ENCODE results near the gene CCL20. TPM values are rescaled to one million over a fixed set of nuclear protein-coding genes. Genes with fewer than 3 reads are reported as not detected.

CCL20 gene
- total and polyA plus RNA-seq, 2 donors (not counting 3 experiments of a cell fraction or from before 2014, with no cell fraction given): 0.32 TPM; not detected in 1

GRCh38 chr2:227805578-227805977, 8.1 kb upstream of the CCL20 start:
- peaks cover 2% of the 10 kb centered on the region for H3K4me1 ChIP-seq (ENCODE audit: control insufficient read depth, extremely low read depth, insufficient read depth, low read length)
- H3K36me3 ChIP-seq (ENCODE audit: control insufficient read depth in 2 of 2, extremely low read depth in 1 of 2, insufficient read depth in 2 of 2, low read length in 2 of 2): no peaks in the 10 kb centered on the region
- DNase-seq (ENCODE audit: low read depth, low spot score) (no peak), FAIRE-seq (no peak)
- no peak overlapping the region for H3K27ac ChIP-seq (ENCODE audit: insufficient read depth, low read depth, low read length)
- H3K4me2 ChIP-seq (ENCODE audit: insufficient read depth, low read length): no peak overlapping the region
- H3K4me3 ChIP-seq (replicated peaks in 1 of 3; ENCODE audit: insufficient read depth in 1 of 3, low read depth in 1 of 3, low read length in 3 of 3): no peak overlapping the region
- H3K9me1 ChIP-seq (replicated peaks; ENCODE audit: control insufficient read depth, extremely low read depth, insufficient read depth, low read length): no peaks in the 10 kb centered on the region
- ChIA-PET CTCF (interaction anchor here (1.0 to 1.9 kb wide), 4 partner anchors 11 to 57 kb away, joined by 3 to 6 read pairs (median 6); no protein-coding TSS in a partner anchor), POLR2A (interaction anchor here (0.7 kb wide), 1 partner anchor 9 kb away, joined by 8 read pairs; no protein-coding TSS in a partner anchor)
- no TSS peak for BruUV-seq (replicated peaks)
- no peak for TF ChIP-seq POLR2A (IDR thresholded peaks at IDR 0.05; ENCODE audit: low read depth, low read length)
- TF ChIP-seq POLR2AphosphoS5 (IDR thresholded peaks at IDR 0.05; ENCODE audit: insufficient read depth, low read depth, low read length): no peak
- no peaks in the 10 kb centered on the region for H4K20me1 ChIP-seq (replicated peaks; ENCODE audit: control insufficient read depth, extremely low read depth, insufficient read depth, low read length)
- no peak overlapping the region for H3K9ac ChIP-seq (replicated peaks; ENCODE audit: extremely low read depth, insufficient read depth, low read length)
- no peaks in the 10 kb centered on the region for H3K27me3 ChIP-seq (ENCODE audit: control insufficient read depth in 2 of 2, insufficient read depth in 2 of 2, low read length in 2 of 2)
- intact Hi-C loops (cut with micrococcal nuclease) (no loop called here), dilution Hi-C loops (cut with MboI; ENCODE audit: extremely low pct_ligation_motif_present, low sequenced_read_pairs) (no loop called here)
- no peaks in the 10 kb centered on the region for H3K9me3 ChIP-seq (replicated peaks; ENCODE audit: control insufficient read depth, insufficient read depth, low read length)
- H3K79me2 ChIP-seq (ENCODE audit: control insufficient read depth, insufficient read depth, low read length): no peaks in the 10 kb centered on the region
- H2AFZ ChIP-seq (ENCODE audit: low read depth, low read length): no peak overlapping the region

DNA sequence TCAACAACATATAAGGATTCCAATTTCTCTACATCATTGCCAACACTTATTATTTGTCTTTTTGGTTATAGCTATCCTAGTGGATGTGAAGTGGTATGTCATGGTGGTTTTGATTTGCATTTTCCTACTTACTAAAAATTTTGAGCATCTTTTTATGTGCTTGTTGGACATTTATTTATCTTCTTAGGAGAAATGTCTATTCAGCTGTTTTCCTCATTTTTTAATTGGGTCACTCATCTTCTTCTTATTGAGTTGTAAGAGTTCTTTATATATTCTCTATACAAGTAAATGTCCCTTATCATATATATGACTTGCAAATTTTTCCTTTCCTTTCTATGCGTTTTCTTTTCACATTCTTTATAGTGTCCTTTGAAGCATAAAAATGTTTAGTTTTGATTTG, 4.7 kb upstream of the CCL20 start:
- no peak overlapping the region for H3K4me2 ChIP-seq (ENCODE audit: insufficient read depth, low read length)
- no peak overlapping the region for H3K27ac ChIP-seq (ENCODE audit: insufficient read depth, low read depth, low read length)
- TF ChIP-seq FOS (IDR thresholded peaks at IDR 0.05; ENCODE audit: borderline replicate concordance, insufficient read depth, low read length) (no peak), POLR2A (IDR thresholded peaks at IDR 0.05; ENCODE audit: low read depth, low read length) (no peak), MAX (IDR thresholded peaks at IDR 0.05; ENCODE audit: insufficient read depth, insufficient read length) (no peak), MYC (IDR thresholded peaks at IDR 0.05; ENCODE audit: low read depth, low read length) (no peak), CTCF (IDR thresholded peaks at IDR 0.05; ENCODE audit: extremely low read depth in 1 of 2, insufficient read depth in 1 of 2, low read depth in 1 of 2, low read length in 2 of 2) (no peak), GATA2 (IDR thresholded peaks at IDR 0.05; ENCODE audit: insufficient read depth, insufficient read length, low read depth, low read length) (no peak), EZH2 (IDR thresholded peaks at IDR 0.05; ENCODE audit: borderline replicate concordance, low read depth, low read length, severe bottlenecking) (no peak), POLR2AphosphoS5 (IDR thresholded peaks at IDR 0.05; ENCODE audit: insufficient read depth, low read depth, low read length) (no peak), JUN (IDR thresholded peaks at IDR 0.05; ENCODE audit: borderline replicate concordance, insufficient read depth, insufficient read length, low read depth) (no peak)
- BruUV-seq (replicated peaks): no TSS peak
- ChIA-PET POLR2A (no interaction called here), CTCF (interaction anchor here (1.4 kb wide), 1 partner anchor 53 kb away, joined by 4 read pairs; no protein-coding TSS in a partner anchor)
- H3K4me1 ChIP-seq (ENCODE audit: control insufficient read depth, extremely low read depth, insufficient read depth, low read length): peaks cover 3% of the 10 kb centered on the region
- dilution Hi-C loops (cut with MboI; ENCODE audit: extremely low pct_ligation_motif_present, low sequenced_read_pairs) (no loop called here), intact Hi-C loops (cut with micrococcal nuclease) (no loop called here)
- no peak overlapping the region for H2AFZ ChIP-seq (ENCODE audit: low read depth, low read length)
- FAIRE-seq (no peak), DNase-seq (ENCODE audit: low read depth, low spot score) (no peak)
- H3K36me3 ChIP-seq (ENCODE audit: control insufficient read depth in 2 of 2, extremely low read depth in 1 of 2, insufficient read depth in 2 of 2, low read length in 2 of 2): no peaks in the 10 kb centered on the region
- no peaks in the 10 kb centered on the region for H4K20me1 ChIP-seq (replicated peaks; ENCODE audit: control insufficient read depth, extremely low read depth, insufficient read depth, low read length)
- no peak overlapping the region for H3K4me3 ChIP-seq (replicated peaks in 1 of 3; ENCODE audit: insufficient read depth in 1 of 3, low read depth in 1 of 3, low read length in 3 of 3)
- H3K9me3 ChIP-seq (replicated peaks; ENCODE audit: control insufficient read depth, insufficient read depth, low read length): no peaks in the 10 kb centered on the region
- H3K9ac ChIP-seq (replicated peaks; ENCODE audit: extremely low read depth, insufficient read depth, low read length): no peak overlapping the region
- no peaks in the 10 kb centered on the region for H3K27me3 ChIP-seq (ENCODE audit: control insufficient read depth in 2 of 2, insufficient read depth in 2 of 2, low read length in 2 of 2)
- H3K79me2 ChIP-seq (ENCODE audit: control insufficient read depth, insufficient read depth, low read length): no peaks in the 10 kb centered on the region
- H3K9me1 ChIP-seq (replicated peaks; ENCODE audit: control insufficient read depth, extremely low read depth, insufficient read depth, low read length): no peaks in the 10 kb centered on the region
